Measurements from ENCODE around the gene WDSUB1. TPM values are rescaled to one million over a fixed set of nuclear protein-coding genes. Genes with fewer than 3 reads are reported as not detected.

The WDSUB1 gene
- total RNA-seq, 1 donor from 2014 or later, result 5.6 TPM

- no peaks in the 10 kb centered on the region for H3K27me3 Mint-ChIP-seq
These were observed 35.0 kb downstream of the WDSUB1 start for GRCh38 chr2:159251296-159252173.

GRCh38 chr2:159249990-159250715 lies 36.4 kb downstream of the WDSUB1 start:
- no peaks in the 10 kb centered on the region for H3K4me1 Mint-ChIP-seq
- no peaks in the 10 kb centered on the region for H3K27me3 Mint-ChIP-seq
- no peak overlapping the region for H3K27ac Mint-ChIP-seq
- intact Hi-C loops (cut with micrococcal nuclease), result no loop called here
- H3K36me3 Mint-ChIP-seq (ENCODE audit: low read depth), result peaks cover 14% of the 10 kb centered on the region
- no peak overlapping the region for H3K4me3 Mint-ChIP-seq
- no peak for DNase-seq
- peaks cover 4% of the 10 kb centered on the region for H3K9me3 Mint-ChIP-seq

More at GRCh38 chr2:159251296-159252173, 35.0 kb downstream of the WDSUB1 start:
- Mint-ChIP-seq H3K36me3 (ENCODE audit: low read depth) (peaks cover 12% of the 10 kb centered on the region), H3K4me3 (no peak overlapping the region), H3K4me1 (no peaks in the 10 kb centered on the region), H3K9me3 (no peaks in the 10 kb centered on the region), H3K27ac (no peak overlapping the region)
- intact Hi-C loops (cut with micrococcal nuclease), result no loop called here
- no peak for DNase-seq

- no peak overlapping the region for H3K27ac Mint-ChIP-seq
- H3K4me3 Mint-ChIP-seq, result no peak overlapping the region
- peaks cover 16% of the 10 kb centered on the region for H3K36me3 Mint-ChIP-seq (ENCODE audit: low read depth)
- H3K9me3 Mint-ChIP-seq, result peaks cover 4% of the 10 kb centered on the region
- DNase-seq, result no peak
- H3K27me3 Mint-ChIP-seq, result no peaks in the 10 kb centered on the region
- no peaks in the 10 kb centered on the region for H3K4me1 Mint-ChIP-seq
- intact Hi-C loops (cut with micrococcal nuclease), result no loop called here
These were observed 40.0 kb downstream of the WDSUB1 start for GRCh38 chr2:159246325-159246988.

- H3K27ac Mint-ChIP-seq, result no peak overlapping the region
- H3K36me3 Mint-ChIP-seq (ENCODE audit: low read depth), result peaks cover 25% of the 10 kb centered on the region
- peaks cover 4% of the 10 kb centered on the region for H3K9me3 Mint-ChIP-seq
- intact Hi-C loops (cut with micrococcal nuclease), result no loop called here
- DNase-seq, result no peak
- H3K4me3 Mint-ChIP-seq, result no peak overlapping the region
- no peaks in the 10 kb centered on the region for H3K4me1 Mint-ChIP-seq
- H3K27me3 Mint-ChIP-seq, result no peaks in the 10 kb centered on the region
These were observed 43.0 kb downstream of the WDSUB1 start for GRCh38 chr2:159243529-159243928.

GRCh38 chr2:159234868-159235267 lies 51.6 kb downstream of the WDSUB1 start:
- DNase-seq, result no peak
- Mint-ChIP-seq H3K4me3 (no peak overlapping the region), H3K4me1 (no peaks in the 10 kb centered on the region), H3K9me3 (no peaks in the 10 kb centered on the region), H3K36me3 (ENCODE audit: low read depth) (peaks cover 14% of the 10 kb centered on the region), H3K27ac (no peak overlapping the region), H3K27me3 (no peaks in the 10 kb centered on the region)
- intact Hi-C loops (cut with micrococcal nuclease), result no loop called here

GRCh38 chr2:159232456-159233170 lies 53.9 kb downstream of the WDSUB1 start:
- intact Hi-C loops (cut with micrococcal nuclease), result no loop called here
- H3K36me3 Mint-ChIP-seq (ENCODE audit: low read depth), result peaks cover 9% of the 10 kb centered on the region
- no peaks in the 10 kb centered on the region for H3K4me1 Mint-ChIP-seq
- H3K9me3 Mint-ChIP-seq, result no peaks in the 10 kb centered on the region
- H3K27me3 Mint-ChIP-seq, result no peaks in the 10 kb centered on the region
- no peak overlapping the region for H3K4me3 Mint-ChIP-seq
- H3K27ac Mint-ChIP-seq, result no peak overlapping the region
- DNase-seq, result no peak

- Mint-ChIP-seq H3K9me3 (no peaks in the 10 kb centered on the region), H3K27me3 (no peaks in the 10 kb centered on the region), H3K36me3 (ENCODE audit: low read depth) (peaks cover 5% of the 10 kb centered on the region), H3K27ac (no peak overlapping the region), H3K4me1 (peaks cover 2% of the 10 kb centered on the region), H3K4me3 (no peak overlapping the region)
- no peak for DNase-seq
- intact Hi-C loops (cut with micrococcal nuclease), result no loop called here
These were observed 56.2 kb downstream of the WDSUB1 start for GRCh38 chr2:159230145-159230877.

- no peak overlapping the region for H3K4me3 Mint-ChIP-seq
- no peak overlapping the region for H3K27ac Mint-ChIP-seq
- no peaks in the 10 kb centered on the region for H3K27me3 Mint-ChIP-seq
- peaks cover 2% of the 10 kb centered on the region for H3K36me3 Mint-ChIP-seq (ENCODE audit: low read depth)
- peaks cover 2% of the 10 kb centered on the region for H3K4me1 Mint-ChIP-seq
- intact Hi-C loops (cut with micrococcal nuclease), result no loop called here
- DNase-seq, result no peak
- H3K9me3 Mint-ChIP-seq, result no peaks in the 10 kb centered on the region
These were observed 56.9 kb downstream of the WDSUB1 start for GRCh38 chr2:159229476-159230144.

GRCh38 chr2:159228081-159228581 lies 58.4 kb downstream of the WDSUB1 start:
- H3K4me1 Mint-ChIP-seq, result peaks cover 2% of the 10 kb centered on the region
- H3K4me3 Mint-ChIP-seq, result no peak overlapping the region
- H3K36me3 Mint-ChIP-seq (ENCODE audit: low read depth), result no peaks in the 10 kb centered on the region
- H3K27me3 Mint-ChIP-seq, result no peaks in the 10 kb centered on the region
- H3K27ac Mint-ChIP-seq, result no peak overlapping the region
- intact Hi-C loops (cut with micrococcal nuclease), result no loop called here
- no peaks in the 10 kb centered on the region for H3K9me3 Mint-ChIP-seq
- no peak for DNase-seq

GRCh38 chr2:159227467-159227866 lies 59.0 kb downstream of the WDSUB1 start:
- no peak for DNase-seq
- Mint-ChIP-seq H3K4me3 (no peak overlapping the region), H3K4me1 (peaks cover 2% of the 10 kb centered on the region), H3K9me3 (no peaks in the 10 kb centered on the region), H3K27me3 (no peaks in the 10 kb centered on the region), H3K36me3 (ENCODE audit: low read depth) (no peaks in the 10 kb centered on the region), H3K27ac (no peak overlapping the region)
- intact Hi-C loops (cut with micrococcal nuclease), result no loop called here

- Mint-ChIP-seq H3K4me1 (peaks cover 2% of the 10 kb centered on the region), H3K9me3 (no peaks in the 10 kb centered on the region), H3K27me3 (no peaks in the 10 kb centered on the region), H3K4me3 (no peak overlapping the region), H3K27ac (no peak overlapping the region), H3K36me3 (ENCODE audit: low read depth) (no peaks in the 10 kb centered on the region)
- intact Hi-C loops (cut with micrococcal nuclease), result no loop called here
- no peak for DNase-seq
These were observed 59.7 kb downstream of the WDSUB1 start for GRCh38 chr2:159226608-159227385.

- no peaks in the 10 kb centered on the region for H3K9me3 Mint-ChIP-seq
- H3K4me1 Mint-ChIP-seq, result peaks cover 2% of the 10 kb centered on the region
- H3K27ac Mint-ChIP-seq, result no peak overlapping the region
- intact Hi-C loops (cut with micrococcal nuclease), result no loop called here
- no peak overlapping the region for H3K4me3 Mint-ChIP-seq
- H3K36me3 Mint-ChIP-seq (ENCODE audit: low read depth), result no peaks in the 10 kb centered on the region
- H3K27me3 Mint-ChIP-seq, result no peaks in the 10 kb centered on the region
- DNase-seq, result peak; percentile 60
These were observed 60.4 kb downstream of the WDSUB1 start for GRCh38 chr2:159226059-159226461.

All from activated CD4-positive, alpha-beta T cell treated with anti-CD3 and anti-CD28 coated beads, Interleukin-2, amount 10 ng/mL, durations not matched to agents 24 days and 14 days (primary cell).